GM12874 (cell line): ENCODE measurements around the gene ALG9.

ENCODE experiments used
- CTCF ChIP-seq: IDR thresholded peaks from 2 replicates; pipeline ENCODE4 v1.5.1; 2011; ENCODE audit warnings: low read depth, mild to moderate bottlenecking, control low read depth, low read length, moderate library complexity; ENCODE audit not compliant: insufficient read depth

ALG9 gene

GRCh38 chr11:111852103-111852502 is 19.3 kb downstream of the ALG9 start:
- TF ChIP-seq CTCF: no peak

- TF ChIP-seq CTCF: peak; percentile 13; the same call in 1 of the 2 replicates
Observed at GRCh38 chr11:111851636-111852035, 19.7 kb downstream of the ALG9 start.

- TF ChIP-seq CTCF: no peak
Observed at GRCh38 chr11:111851067-111851466, 20.3 kb downstream of the ALG9 start.

- no peak for TF ChIP-seq CTCF
Observed at GRCh38 chr11:111849631-111850030, 21.8 kb downstream of the ALG9 start.

GRCh38 chr11:111846636-111847035 is 24.7 kb downstream of the ALG9 start:
- TF ChIP-seq CTCF: no peak

GRCh38 chr11:111846063-111846462 is 25.3 kb downstream of the ALG9 start:
- TF ChIP-seq CTCF: no peak

- no peak for TF ChIP-seq CTCF
Observed at GRCh38 chr11:111845276-111846028, 25.9 kb downstream of the ALG9 start.
